ENCODE measurements around the gene ACER3. TPM values are rescaled to one million over a fixed set of nuclear protein-coding genes. Genes with fewer than 3 reads are reported as not detected.
A peak's percentile ranks its signal among the peaks of the same experiment; 100 is the strongest.

ACER3 gene
- 11.3 and 12.9 TPM in 2 replicates for total RNA-seq
- total RNA-seq (2013) = 5.2 TPM
- 3.3 and 4.7 TPM in 2 replicates for polyA plus RNA-seq
- polyA minus RNA-seq = 2.4 and 5.5 TPM in 2 replicates

DNA sequence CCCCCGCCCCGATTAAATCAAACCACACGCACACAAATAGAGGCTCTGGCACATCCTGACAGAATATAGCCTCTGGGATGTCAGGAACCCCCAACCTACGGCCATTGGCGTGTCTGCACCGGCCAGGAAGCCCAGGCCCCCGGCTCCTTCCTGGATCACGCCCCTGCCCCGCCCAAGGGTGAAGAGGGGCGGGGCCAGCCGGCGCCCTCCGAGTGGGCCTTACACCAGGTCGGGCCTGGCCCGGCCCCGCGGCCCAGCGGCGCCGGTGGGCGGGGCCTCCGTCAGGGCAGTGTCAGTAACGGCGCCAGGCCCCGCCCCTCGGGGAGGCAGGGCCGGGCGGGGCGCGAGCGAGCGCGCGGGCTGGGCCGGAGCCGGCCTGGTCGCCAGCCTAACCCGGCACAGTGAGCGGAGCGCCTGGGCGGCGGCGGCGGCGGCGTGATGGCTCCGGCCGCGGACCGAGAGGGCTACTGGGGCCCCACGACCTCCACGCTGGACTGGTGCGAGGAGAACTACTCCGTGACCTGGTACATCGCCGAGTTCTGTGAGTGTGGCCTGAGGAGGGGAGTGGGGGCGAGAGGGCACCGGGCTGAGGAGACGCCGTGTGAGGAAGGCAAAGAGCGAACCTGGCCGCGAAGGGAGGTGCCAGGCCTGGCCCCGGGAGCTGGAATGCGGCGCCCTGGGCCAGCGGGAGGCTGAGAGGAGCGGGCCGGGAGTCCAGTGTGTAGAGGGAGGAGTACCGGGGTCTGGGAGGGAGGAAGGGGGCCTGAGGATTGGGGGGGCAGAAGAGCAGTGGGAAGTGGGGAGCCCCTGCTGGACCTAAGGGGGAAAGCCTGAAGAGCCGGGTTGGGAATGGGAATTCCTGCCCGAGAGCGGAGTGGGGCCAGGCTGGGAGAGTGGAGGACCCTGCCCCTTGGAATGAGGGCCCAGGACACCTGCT lies at the start of gene ACER3:
TSS of gene ACER3 (plus strand) at position 380 of the 937 bp plus-strand sequence. CDS start at position 439, 59 bp downstream.
- peak within 1 kb of the TSS; percentile 69 to 87 for H3K27ac ChIP-seq (ENCODE audit: low read length in 2 of 2)

More for the DNA sequence above, at the start of gene ACER3:
- H3K36me3 ChIP-seq (replicated peaks in 1 of 2; ENCODE audit: control extremely low read depth in 1 of 2, control insufficient read depth in 1 of 2, extremely low read depth in 1 of 2, insufficient read depth in 2 of 2, low read length in 1 of 2) = no peaks in the 10 kb centered on the region
- H3K9me3 Mint-ChIP-seq (ENCODE audit: insufficient read depth) = no peaks in the 10 kb centered on the region
- no peaks in the 10 kb centered on the region for H3K27me3 Mint-ChIP-seq
- ChIA-PET CTCF (no interaction called here), POLR2A (interaction anchor here (0.6 kb wide), 1 partner anchor 186 kb away, joined by 3 read pairs; no protein-coding TSS in a partner anchor)
- DNase-seq (peak; percentile 90), ATAC-seq (ENCODE audit: low read depth) (peak; percentile 99)
- peaks cover 14% of the 10 kb centered on the region for H3K79me2 ChIP-seq (ENCODE audit: control insufficient read depth, insufficient read depth, low read length)
- H3K27ac Mint-ChIP-seq = peak within 1 kb of the TSS; percentile 81
- no peaks in the 10 kb centered on the region for H3K9me3 ChIP-seq (ENCODE audit: control extremely low read depth in 1 of 3, control insufficient read depth in 2 of 3, insufficient read depth in 1 of 3, low read length in 2 of 3)
- peak within 1 kb of the TSS; percentile 98 for H2AFZ ChIP-seq (ENCODE audit: insufficient read depth, low read depth, low read length, poor library complexity, severe bottlenecking)
- H3K4me1 Mint-ChIP-seq = peaks cover 28% of the 10 kb centered on the region
- peak within 1 kb of the TSS; percentile 92 for H3K4me3 Mint-ChIP-seq
- no peak for TF ChIP-seq EZH2 (IDR thresholded peaks at IDR 0.05; ENCODE audit: borderline replicate concordance, insufficient read depth, low read depth, low read length, poor library complexity, severe bottlenecking)
- TF ChIP-seq, protein P1, sequence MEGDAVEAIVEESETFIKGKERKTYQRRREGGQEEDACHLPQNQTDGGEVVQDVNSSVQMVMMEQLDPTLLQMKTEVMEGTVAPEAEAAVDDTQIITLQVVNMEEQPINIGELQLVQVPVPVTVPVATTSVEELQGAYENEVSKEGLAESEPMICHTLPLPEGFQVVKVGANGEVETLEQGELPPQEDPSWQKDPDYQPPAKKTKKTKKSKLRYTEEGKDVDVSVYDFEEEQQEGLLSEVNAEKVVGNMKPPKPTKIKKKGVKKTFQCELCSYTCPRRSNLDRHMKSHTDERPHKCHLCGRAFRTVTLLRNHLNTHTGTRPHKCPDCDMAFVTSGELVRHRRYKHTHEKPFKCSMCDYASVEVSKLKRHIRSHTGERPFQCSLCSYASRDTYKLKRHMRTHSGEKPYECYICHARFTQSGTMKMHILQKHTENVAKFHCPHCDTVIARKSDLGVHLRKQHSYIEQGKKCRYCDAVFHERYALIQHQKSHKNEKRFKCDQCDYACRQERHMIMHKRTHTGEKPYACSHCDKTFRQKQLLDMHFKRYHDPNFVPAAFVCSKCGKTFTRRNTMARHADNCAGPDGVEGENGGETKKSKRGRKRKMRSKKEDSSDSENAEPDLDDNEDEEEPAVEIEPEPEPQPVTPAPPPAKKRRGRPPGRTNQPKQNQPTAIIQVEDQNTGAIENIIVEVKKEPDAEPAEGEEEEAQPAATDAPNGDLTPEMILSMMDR (IDR thresholded peaks at IDR 0.05) = no peak
- H3K4me1 ChIP-seq (ENCODE audit: control insufficient read depth in 2 of 2, insufficient read depth in 2 of 2, low read length in 2 of 2) = peaks cover 19 to 22% of the 10 kb centered on the region in 2 donors
- no peaks in the 10 kb centered on the region for H4K20me1 ChIP-seq (ENCODE audit: control insufficient read depth, insufficient read depth, low read length, poor library complexity, severe bottlenecking)
- no peaks in the 10 kb centered on the region for H3K27me3 ChIP-seq (replicated peaks in 1 of 4; ENCODE audit: control extremely low read depth in 1 of 4, control insufficient read depth in 3 of 4, insufficient read depth in 4 of 4, low read length in 3 of 4)
- peak within 1 kb of the TSS; percentile 32 to 81 (median 80) for H3K4me3 ChIP-seq (ENCODE audit: control extremely low read depth in 1 of 5, extremely low read depth in 1 of 5, insufficient read depth in 1 of 5, low read depth in 2 of 5, low read length in 4 of 5)
- H3K9ac ChIP-seq (ENCODE audit: low read length) = peak within 1 kb of the TSS; percentile 98
- WGBS (ENCODE audit: insufficient coverage) = 1% methylated on average over 73 of the region's 73 CpGs
- intact Hi-C loops (cut with micrococcal nuclease) = loop anchor here (1.0 to 10.0 kb wide), 4 partner anchors 56 to 476 kb away; partner anchors contain the start of genes CAPN5, GVQW3 and THAP12
- peak within 1 kb of the TSS; percentile 98 for H3K4me2 ChIP-seq (replicated peaks; ENCODE audit: low read depth, low read length, poor library complexity, severe bottlenecking)
